Muscle of leg (tissue), 11 donors: ENCODE data around the gene TMEM131L. TPM values are rescaled to one million over a fixed set of nuclear protein-coding genes. Genes with fewer than 3 reads are reported as not detected.
"Not testable (repeated sequence)": the region's sequence is repeated elsewhere in the genome, so short reads cannot be mapped to it uniquely, and the experiment has no call there.

ENCODE experiments used
- DNase-seq: peaks from one replicate; pipeline ENCODE4 v3.0.0; 2013
- H3K27ac ChIP-seq: one replicate; pipeline ENCODE4 v1.5.1; 2013; ENCODE audit warnings: mild to moderate bottlenecking, low read length, control low read depth
- H3K27me3 ChIP-seq: one replicate; pipeline ENCODE4 v1.6.1; 2013; ENCODE audit warnings: low read length; ENCODE audit not compliant: control insufficient read depth, insufficient read depth
- H3K36me3 ChIP-seq: one replicate; pipeline ENCODE4 v1.6.1; 2013; ENCODE audit warnings: low read length; ENCODE audit not compliant: control insufficient read depth, insufficient read depth
- H3K4me1 ChIP-seq: one replicate; pipeline ENCODE4 v1.6.1; 2013; ENCODE audit warnings: low read length; ENCODE audit not compliant: control insufficient read depth, insufficient read depth
- H3K4me3 ChIP-seq: one replicate; pipeline ENCODE4 v1.5.1; 2013; ENCODE audit warnings: low read length, control low read depth
- H3K9me3 ChIP-seq: replicated peaks from 2 replicates; pipeline ENCODE4 v1.6.1; 2013; ENCODE audit warnings: low read depth, low read length; ENCODE audit not compliant: control insufficient read depth
- WGBS: methylation state at CpG from one replicate; pipeline ENCODE4 v1.1.5; 2013; ENCODE audit warnings: missing lambda C conversion rate; ENCODE audit not compliant: insufficient coverage; 5-methylcytosine and 5-hydroxymethylcytosine counted together
- polyA plus RNA-seq, 8 donors: library from polyadenylated mRNA; unstranded; fragments of 120-200 nt; gene quantifications; one replicate each; pipeline versions ENCODE4 v1.2.1 to v1.2.3, GENCODE V29; 2013; ENCODE audit warnings: inconsistent platforms in 1 of 8, low replicate concordance in 1 of 8; ENCODE audit not compliant: insufficient read length in 8 of 8, insufficient read depth in 1 of 8
- total RNA-seq: library from RNA; stranded (reverse); fragments of 120-200 nt; gene quantifications from one replicate; pipeline ENCODE4 v1.2.4, GENCODE V29; 2013

TMEM131L gene
- total and polyA plus RNA-seq, 9 donors = 35.1 to 69.6 (median 43.1) TPM

- WGBS = no CpG with 5 or more reads among the region's 1 CpG
- Histone ChIP-seq H3K4me1 (peaks cover 3% of the 10 kb centered on the region), H3K9me3 (no peaks in the 10 kb centered on the region), H3K27me3 (no peaks in the 10 kb centered on the region), H3K4me3 (no peak overlapping the region), H3K36me3 (no peaks in the 10 kb centered on the region), H3K27ac (no peak overlapping the region)
- DNase-seq = no peak
Observed at GRCh38 chr4:153661908-153662307, 195.7 kb downstream of the TMEM131L start.

GRCh38 chr4:153663667-153664066, 197.5 kb downstream of the TMEM131L start:
- peaks cover 1% of the 10 kb centered on the region for H3K27me3 ChIP-seq
- H3K9me3 ChIP-seq = no peaks in the 10 kb centered on the region
- H3K4me3 ChIP-seq = no peak overlapping the region
- no peak for DNase-seq
- WGBS = no CpG with 5 or more reads among the region's 1 CpG
- H3K27ac ChIP-seq = no peak overlapping the region
- H3K4me1 ChIP-seq = peaks cover 3% of the 10 kb centered on the region
- no peaks in the 10 kb centered on the region for H3K36me3 ChIP-seq

- not testable (repeated sequence) for H3K36me3 ChIP-seq, H3K4me1 ChIP-seq, DNase-seq, H3K27me3 ChIP-seq, H3K4me3 ChIP-seq, H3K9me3 ChIP-seq, H3K27ac ChIP-seq
- WGBS = 40% methylated on average over 1 of the region's 1 CpG
Observed at GRCh38 chr4:153666505-153666904, 200.3 kb downstream of the TMEM131L start.

GRCh38 chr4:153668647-153669046, 202.5 kb downstream of the TMEM131L start:
- H3K9me3 ChIP-seq = no peaks in the 10 kb centered on the region
- peaks cover 2% of the 10 kb centered on the region for H3K27me3 ChIP-seq
- no peak for DNase-seq
- no CpG with 5 or more reads among the region's 2 CpGs for WGBS
- no peak overlapping the region for H3K4me3 ChIP-seq
- H3K36me3 ChIP-seq = no peaks in the 10 kb centered on the region
- no peaks in the 10 kb centered on the region for H3K4me1 ChIP-seq
- no peak overlapping the region for H3K27ac ChIP-seq

- no peak overlapping the region for H3K27ac ChIP-seq
- no peaks in the 10 kb centered on the region for H3K9me3 ChIP-seq
- DNase-seq = no peak
- no peak overlapping the region for H3K4me3 ChIP-seq
- H3K27me3 ChIP-seq = peaks cover 2% of the 10 kb centered on the region
- H3K36me3 ChIP-seq = no peaks in the 10 kb centered on the region
- H3K4me1 ChIP-seq = no peaks in the 10 kb centered on the region
- no CpG with 5 or more reads among the region's 3 CpGs for WGBS
Observed at GRCh38 chr4:153669838-153670237, 203.7 kb downstream of the TMEM131L start.

GRCh38 chr4:153676486-153676885, 210.3 kb downstream of the TMEM131L start:
- no CpG with 5 or more reads among the region's 5 CpGs for WGBS
- Histone ChIP-seq H3K27me3 (no peaks in the 10 kb centered on the region), H3K36me3 (no peaks in the 10 kb centered on the region), H3K4me3 (no peak overlapping the region), H3K27ac (no peak overlapping the region), H3K4me1 (no peaks in the 10 kb centered on the region), H3K9me3 (peaks cover 6% of the 10 kb centered on the region)
- DNase-seq = no peak

GRCh38 chr4:153676984-153677383, 210.8 kb downstream of the TMEM131L start:
- Histone ChIP-seq H3K36me3 (no peaks in the 10 kb centered on the region), H3K27me3 (no peaks in the 10 kb centered on the region), H3K4me1 (no peaks in the 10 kb centered on the region), H3K9me3 (peaks cover 6% of the 10 kb centered on the region), H3K4me3 (no peak overlapping the region), H3K27ac (no peak overlapping the region)
- no CpG with 5 or more reads among the region's 1 CpG for WGBS
- peak; percentile 30 for DNase-seq

GRCh38 chr4:153679486-153679885, 213.3 kb downstream of the TMEM131L start:
- DNase-seq = no peak
- Histone ChIP-seq H3K4me3 (no peak overlapping the region), H3K27ac (no peak overlapping the region), H3K36me3 (no peaks in the 10 kb centered on the region), H3K9me3 (peaks cover 6% of the 10 kb centered on the region), H3K4me1 (peaks cover 10% of the 10 kb centered on the region), H3K27me3 (peaks cover 14% of the 10 kb centered on the region)
- WGBS = 72% methylated on average over 5 of the region's 6 CpGs

GRCh38 chr4:153683763-153684181, 217.6 kb downstream of the TMEM131L start:
- WGBS = 7% methylated on average over 27 of the region's 27 CpGs
- Histone ChIP-seq H3K4me3 (peak overlapping the region; percentile 68), H3K9me3 (peaks cover 2% of the 10 kb centered on the region), H3K36me3 (no peaks in the 10 kb centered on the region), H3K4me1 (peaks cover 17% of the 10 kb centered on the region), H3K27me3 (peaks cover 22% of the 10 kb centered on the region), H3K27ac (no peak overlapping the region)
- DNase-seq = no peak

GRCh38 chr4:153684182-153684970, 218.2 kb downstream of the TMEM131L start, which contains the start of gene TLR2:
Gene TLR2 (plus strand): TSS chr4:153684280. CDS start chr4:153702908, 18,628 bp downstream.
- no peak within 1 kb of the TSS for H3K27ac ChIP-seq
- WGBS = under 1% methylated on average over 70 of the region's 75 CpGs
- DNase-seq = peak; percentile 70

More at GRCh38 chr4:153684182-153684970, 218.2 kb downstream of the TMEM131L start, which contains the start of gene TLR2:
- Histone ChIP-seq H3K4me1 (peaks cover 17% of the 10 kb centered on the region), H3K9me3 (peaks cover 4% of the 10 kb centered on the region), H3K4me3 (peak within 1 kb of the TSS; percentile 68), H3K36me3 (no peaks in the 10 kb centered on the region), H3K27me3 (peaks cover 22% of the 10 kb centered on the region)
